Epidermal melanocyte (primary cell): ENCODE measurements around the gene COA3.

Source experiments
- DNase-seq: peaks from one replicate; pipeline ENCODE4 v3.0.0; 2011; ENCODE audit warnings: low spot score; ENCODE audit not compliant: insufficient read length

Gene COA3

DNA sequence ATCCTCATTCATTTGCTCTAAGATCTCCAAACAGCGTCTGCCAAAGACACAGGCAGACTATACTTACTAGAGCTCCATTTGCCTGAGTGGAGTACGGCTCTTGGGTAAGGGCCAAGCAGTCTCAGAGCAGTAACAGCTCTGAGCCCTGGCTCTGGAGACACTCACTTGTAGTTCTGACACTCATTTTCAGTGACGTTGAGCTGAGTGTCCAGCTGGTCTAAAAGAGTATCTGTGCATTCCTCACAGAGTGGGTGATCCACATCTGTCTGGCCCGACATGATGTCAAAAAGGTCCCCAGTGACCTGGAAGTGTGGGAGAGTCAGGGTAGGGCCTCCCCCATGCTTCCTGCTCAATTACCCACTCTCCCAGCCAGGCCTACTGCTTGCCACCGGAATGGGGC, 19.9 kb upstream of the COA3 start:
- DNase-seq = no peak

DNA sequence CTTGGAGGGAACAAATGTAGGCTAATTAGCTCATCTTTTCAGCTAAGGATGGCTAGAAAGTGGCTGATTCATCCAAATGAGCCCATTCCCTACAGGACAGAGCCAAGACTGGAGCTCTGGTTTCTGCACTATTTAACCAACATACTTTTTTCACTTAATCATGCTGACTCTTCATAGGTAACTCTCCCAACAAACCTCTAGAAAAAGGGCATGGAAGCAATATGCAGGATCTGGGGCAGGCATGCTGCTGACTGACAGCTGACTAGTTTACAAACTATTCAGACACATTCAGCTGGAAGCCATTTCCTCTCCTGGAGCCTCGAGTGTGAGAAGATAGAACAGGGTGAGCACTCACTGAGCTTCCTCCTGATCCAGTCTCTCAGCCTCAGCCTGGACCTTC, 19.4 kb upstream of the COA3 start:
- no peak for DNase-seq

DNA sequence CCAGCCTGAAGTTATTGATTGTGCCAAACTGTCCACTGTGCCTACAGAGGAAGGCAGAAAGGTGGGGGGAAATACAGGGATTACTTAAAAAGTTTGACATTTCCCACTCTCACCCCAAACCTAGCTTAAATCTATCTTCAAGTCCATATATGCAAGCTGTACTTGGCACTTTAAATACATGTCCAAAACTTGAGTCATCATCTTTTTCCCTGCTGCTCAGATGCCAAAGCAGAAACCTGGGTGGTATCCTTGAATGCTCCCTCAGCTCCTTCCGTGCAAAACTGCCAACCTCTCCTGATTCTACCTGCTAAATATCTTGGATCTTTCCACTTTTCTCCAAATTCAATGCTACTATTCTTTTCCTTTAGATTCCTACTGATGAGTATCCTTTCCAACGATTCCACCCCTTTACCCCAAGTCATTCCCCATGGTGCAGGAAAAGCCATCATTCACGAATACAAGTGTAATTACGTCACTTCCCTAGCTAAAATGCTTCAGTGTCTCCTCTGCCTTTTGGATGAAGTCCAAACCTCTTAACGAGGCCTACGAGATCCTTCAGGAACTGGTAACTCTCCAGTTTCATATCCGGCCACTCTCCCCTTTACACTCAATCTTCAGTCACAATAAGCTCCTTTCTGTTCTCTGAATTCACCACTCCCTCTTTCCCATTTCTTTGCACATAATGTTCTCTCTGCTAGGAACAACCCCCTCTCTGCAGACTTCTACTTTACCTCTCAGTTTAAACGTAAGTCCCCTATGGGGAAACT, 16.3 kb upstream of the COA3 start:
- DNase-seq = peak; percentile 76

DNA sequence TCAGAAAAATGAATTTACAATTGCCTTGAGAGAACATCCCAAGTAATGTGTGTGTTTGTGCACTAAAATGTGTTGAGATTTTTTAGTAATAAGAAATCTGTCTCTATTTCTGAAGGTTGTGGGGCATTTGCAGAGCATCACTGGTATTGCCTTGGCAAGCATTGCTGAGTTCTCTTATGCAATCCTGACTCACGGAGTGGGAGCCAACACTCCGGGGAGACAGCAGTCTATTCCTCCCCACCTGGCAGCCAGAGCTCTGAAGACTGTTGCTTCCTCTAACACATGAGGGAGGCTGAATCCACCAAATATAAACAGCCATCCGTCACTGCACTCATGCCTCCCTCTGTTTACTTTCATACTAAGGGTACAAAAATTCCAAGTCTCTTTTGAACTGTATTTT, 10.7 kb upstream of the COA3 start:
- DNase-seq = no peak

DNA sequence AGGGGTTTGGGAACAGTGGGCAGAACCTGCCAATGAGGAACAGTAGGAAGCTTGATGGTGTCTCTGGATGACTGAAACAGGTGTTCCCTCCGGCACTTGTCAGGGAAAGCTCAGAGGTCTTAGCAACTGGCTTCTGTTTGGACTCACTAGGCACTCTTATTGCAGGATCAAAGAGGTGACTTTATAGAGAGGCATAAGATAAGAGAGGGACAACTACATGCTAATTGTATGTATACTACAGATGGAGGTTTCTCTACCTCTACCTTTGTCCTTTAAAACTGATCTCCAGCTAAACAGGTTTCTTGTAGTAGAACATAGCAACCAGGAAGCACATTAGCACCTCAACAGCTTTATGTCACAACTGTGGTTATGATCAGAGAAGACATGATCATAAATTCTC, 7.7 kb upstream of the COA3 start:
- DNase-seq = no peak

DNA sequence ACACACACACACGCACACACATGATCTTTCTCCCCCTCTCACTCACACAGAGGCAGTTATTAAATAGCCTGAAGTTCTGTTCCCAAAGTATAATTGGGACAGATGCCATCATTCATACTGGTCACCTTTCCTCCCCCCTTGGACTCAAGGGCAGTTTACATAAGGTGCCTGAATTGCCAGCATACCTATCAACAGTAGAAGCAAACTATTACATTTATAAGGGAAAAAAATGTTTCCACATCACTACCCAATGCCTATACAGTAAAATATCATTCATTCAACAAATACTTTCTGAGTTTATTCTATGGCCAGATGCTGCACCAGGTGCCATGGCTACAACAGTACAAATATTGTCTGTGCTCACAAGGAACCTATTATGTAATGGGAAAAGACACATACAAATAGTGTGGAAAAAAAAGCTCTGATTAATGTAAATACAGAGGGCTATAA, 6.4 kb upstream of the COA3 start:
- DNase-seq = no peak

DNA sequence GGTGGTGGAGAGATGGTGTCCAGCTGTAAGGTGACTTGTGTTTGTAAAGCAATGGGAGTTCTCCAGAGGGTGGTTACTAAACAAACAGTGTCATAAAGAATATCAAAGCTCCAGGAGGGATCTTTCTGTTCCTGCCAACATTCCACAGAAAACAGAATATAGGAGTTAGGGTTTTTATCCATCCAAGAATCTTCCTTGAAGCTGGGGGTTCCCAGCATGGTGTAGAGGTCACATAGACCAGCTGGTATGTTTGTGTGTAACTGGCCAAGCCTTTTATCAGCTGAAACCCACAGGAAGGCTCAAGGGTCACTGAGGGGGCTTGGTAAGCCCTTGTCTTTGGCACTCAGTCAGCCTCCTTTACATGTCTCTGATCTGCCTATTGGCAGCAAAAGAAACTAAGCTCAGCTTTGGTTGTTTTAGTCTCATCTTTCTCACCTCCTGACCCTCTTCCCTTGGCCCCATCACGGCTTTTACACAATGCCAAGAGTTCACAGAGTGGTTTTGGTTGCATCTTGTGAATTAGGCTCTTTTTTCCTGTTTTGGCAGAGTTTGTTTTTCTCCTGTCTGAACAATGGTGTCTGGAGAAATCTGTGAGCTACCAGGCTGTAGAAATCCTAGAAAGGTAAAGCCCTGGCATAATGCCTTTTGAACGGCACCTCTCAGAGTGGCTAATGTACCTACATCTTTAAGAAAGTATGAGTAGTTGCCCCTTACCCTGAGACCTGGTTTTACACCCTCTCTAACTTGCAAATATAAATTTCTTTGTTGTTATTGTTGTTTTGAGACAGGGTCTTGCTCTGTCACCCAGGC, 4.8 kb upstream of the COA3 start:
- no peak for DNase-seq

DNA sequence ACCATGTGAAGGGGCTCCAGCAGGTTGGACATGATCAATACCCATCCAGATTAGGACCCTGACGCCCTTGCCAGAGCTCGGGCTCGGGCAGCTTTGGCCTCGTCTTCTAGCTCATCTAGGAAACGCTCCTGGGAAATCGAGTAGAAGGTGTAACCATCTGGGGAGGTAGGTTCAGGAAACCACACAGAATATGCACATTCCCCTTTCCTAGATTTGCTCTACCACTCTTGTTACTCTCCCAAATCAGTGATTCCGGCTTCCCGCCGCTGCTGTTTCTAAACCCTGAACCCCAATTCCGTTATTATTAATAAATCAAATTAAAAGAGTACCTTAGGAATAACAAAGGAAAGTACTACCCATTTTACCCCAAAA, 507 bp downstream of the COA3 start:
- no peak for DNase-seq

DNA sequence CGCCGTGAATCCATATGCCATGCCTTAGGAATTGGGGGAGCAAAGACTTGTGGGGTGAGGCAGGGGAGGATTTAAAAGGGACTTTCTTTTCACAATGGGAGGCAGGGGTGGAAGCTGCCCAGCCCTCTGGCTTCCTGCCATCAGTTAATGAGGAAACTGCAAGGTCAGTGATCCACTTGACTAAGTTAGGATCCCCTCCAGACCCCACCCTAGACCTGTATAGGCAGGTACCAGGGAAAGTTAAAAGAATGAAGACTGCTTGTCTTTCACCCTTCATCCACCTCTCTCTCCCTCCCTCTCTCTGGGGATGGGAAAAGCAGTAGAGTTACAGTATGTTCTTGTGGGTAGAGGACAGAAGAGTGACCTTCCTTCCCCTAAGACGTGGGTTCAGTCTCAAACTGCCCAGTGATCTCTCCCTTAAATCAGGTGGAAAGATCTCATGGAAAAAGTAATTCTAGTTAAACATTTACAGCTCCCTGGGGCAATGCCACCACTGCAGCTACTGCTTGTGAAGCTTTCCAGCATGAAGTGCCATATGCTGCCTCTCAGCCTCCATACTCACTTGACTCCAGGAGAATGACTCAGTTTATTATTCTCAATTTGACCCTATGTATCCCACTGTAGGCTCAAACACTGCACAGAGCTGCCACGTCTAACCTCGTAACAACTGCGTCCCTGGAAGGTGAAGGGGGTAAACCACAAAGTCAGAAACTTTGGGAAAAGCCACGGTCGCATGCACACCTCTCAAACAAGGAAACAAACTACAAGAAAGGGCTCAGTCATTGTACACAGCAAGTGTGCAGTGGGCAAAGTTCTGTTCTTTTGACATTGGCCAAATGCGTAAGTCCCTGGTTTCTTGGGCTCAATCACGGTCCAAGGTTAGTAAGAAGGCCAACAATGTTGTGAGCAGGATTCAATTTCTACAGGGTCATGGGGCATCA, 1.2 kb downstream of the COA3 start:
- DNase-seq = no peak

DNA sequence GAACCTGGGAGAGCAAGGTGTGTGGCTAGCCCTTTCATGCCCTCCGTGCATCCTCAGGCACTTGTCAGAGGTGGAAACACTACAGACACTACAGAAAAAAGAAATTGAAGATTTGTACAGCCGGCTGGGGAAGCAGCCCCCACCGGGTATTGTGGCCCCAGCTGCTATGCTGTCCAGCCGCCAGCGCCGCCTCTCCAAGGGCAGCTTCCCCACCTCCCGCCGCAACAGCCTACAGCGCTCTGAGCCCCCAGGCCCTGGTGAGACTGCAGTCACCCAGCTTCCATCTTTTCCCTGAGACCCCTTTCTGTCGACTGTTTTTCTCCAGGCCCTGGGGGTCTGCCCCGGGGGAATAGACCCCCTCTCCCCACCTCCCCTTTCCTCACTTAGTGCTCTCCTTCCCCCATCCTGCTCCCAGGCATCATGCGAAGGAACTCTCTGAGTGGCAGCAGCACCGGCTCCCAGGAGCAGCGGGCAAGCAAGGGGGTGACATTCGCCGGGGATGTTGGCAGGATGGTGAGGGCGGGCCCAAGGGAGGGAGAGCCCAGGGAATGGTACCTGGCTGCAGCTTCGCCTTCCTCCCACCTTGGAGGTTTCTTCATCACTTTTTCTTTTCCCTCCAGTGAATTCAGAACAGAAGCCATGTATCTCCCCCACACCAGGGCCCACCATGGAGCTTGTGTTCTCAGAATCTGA, 2.3 kb downstream of the COA3 start:
- no peak for DNase-seq

DNA sequence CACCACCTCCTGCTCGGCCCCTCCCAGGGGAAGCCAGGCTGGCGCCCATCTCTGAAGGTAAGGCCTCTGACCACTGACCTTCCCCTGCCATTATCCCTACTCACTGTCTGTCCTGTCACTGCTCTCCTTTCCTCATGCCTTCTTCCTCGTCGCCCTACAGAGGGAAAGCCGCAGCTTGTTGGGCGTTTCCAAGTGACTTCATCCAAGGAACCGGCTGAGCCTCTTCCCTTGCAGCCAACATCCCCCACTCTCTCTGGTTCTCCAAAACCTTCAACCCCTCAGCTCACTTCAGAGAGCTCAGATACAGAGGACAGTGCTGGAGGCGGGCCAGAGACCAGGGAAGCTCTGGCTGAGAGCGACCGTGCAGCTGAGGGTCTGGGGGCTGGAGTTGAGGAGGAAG, 3.0 kb downstream of the COA3 start:
- no peak for DNase-seq

DNA sequence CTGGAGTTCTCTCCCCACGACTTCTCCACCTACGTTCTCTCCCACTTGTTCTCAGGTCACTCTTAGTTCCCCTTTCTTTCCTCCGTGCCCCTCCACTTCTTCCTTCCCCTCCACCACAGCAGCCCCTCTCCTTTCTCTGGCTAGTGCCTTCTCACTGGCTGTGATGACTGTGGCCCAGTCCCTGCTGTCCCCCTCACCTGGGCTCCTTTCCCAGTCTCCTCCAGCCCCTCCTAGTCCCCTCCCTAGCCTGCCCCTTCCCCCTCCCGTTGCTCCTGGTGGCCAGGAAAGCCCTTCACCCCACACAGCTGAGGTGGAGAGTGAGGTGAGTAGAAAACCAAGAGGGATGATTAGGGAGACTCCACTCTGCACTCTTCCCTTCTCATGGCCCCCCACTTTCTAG, 3.4 kb downstream of the COA3 start:
- no peak for DNase-seq

DNA sequence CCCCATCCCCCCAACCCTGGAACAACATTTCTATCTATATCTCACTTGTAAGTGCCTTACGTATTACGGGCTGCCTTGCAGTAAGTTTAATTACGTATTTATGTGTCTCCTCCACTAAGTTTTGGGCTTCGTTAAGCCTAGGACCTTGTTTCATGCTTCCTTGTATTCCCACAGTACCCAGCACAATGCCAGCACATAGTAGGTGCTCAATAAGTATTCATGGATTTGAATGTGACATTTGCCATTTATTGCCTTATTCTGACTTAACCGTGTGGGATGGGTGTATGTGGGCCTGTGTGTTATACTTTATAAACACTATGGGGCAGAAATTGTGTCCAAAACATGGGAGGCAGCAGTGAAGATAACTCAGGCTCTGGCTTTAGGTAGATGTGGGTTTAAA, 6.0 kb downstream of the COA3 start:
- DNase-seq = no peak

DNA sequence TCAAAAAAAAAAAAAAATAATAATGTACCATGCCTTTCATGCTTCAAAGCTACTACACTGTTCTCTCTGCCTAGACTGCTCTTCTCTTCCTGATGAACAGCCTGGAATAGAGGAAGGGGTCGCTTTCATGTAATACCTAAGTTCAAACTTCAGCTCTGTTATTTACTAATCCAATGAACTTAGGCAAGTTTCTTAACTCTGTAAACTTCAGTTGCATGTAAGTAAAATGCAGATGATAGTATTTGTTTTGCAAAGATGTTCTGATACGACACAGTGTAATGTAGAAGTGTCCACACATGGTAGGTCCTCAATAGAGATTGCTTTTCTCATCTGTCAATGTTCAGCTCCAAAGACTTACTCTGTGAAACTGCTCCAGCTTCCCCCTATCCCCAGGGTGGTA, 6.6 kb downstream of the COA3 start:
- DNase-seq = no peak

DNA sequence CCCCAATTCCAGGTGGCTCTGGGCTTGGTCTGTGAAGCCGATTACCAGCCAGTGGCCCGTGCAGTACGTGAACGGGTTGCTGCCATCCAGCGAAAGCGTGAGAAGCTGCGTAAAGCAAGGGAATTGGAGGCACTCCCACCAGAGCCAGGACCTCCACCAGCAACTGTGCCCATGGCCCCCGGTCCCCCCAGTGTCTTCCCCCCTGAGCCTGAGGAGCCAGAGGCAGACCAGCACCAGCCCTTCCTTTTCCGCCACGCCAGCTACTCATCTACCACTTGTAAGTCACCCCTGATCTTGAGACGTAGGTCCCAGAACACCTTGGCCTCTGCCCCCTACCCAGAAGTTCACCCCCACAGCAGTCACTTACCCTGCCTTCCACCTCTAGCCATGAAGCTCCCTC, 11.2 kb downstream of the COA3 start:
- DNase-seq = no peak

DNA sequence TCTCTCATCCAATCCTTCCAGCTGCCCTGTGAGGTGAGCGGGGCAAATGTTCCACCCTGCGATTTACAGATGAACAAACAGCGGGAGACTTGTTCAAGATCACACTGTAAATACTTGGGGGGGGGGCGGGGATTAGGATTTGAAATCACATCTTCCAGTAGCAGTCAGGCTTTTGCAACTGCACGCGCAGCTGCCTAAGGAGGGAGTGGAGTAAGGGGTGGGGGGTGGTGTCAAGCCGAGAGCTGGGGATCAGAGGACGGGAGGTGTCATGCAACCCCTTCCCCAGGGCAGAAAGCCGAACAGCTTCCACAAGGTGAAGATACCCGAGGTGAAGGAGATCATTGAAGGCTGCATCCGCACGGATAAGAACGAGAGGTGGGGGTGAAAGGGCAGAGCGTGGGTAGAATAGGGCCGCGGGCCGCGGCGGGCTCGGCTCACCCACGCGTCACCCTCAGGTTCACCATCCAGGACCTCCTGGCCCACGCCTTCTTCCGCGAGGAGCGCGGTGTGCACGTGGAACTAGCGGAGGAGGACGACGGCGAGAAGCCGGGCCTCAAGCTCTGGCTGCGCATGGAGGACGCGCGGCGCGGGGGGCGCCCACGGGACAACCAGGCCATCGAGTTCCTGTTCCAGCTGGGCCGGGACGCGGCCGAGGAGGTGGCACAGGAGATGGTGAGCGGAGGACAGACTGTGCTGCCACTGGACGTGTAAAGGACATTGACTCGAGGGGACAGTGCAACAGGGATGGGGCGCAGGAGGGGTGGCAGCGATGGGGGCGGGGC, 13.5 kb downstream of the COA3 start:
- DNase-seq = no peak

DNA sequence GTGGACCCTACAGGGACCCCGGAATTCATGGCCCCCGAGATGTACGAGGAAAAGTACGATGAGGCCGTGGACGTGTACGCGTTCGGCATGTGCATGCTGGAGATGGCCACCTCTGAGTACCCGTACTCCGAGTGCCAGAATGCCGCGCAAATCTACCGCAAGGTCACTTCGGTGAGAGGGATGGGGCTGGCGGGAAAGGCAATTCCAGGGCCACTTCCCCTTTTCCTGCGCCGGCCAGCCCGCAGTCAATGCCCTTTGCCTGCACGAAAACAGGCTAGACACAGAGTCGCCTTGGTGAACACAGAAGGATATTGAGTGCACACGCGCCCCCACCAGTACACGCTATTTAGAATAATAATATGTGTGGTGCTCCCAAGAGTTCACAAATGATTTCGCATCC, 14.1 kb downstream of the COA3 start:
- no peak for DNase-seq

DNA sequence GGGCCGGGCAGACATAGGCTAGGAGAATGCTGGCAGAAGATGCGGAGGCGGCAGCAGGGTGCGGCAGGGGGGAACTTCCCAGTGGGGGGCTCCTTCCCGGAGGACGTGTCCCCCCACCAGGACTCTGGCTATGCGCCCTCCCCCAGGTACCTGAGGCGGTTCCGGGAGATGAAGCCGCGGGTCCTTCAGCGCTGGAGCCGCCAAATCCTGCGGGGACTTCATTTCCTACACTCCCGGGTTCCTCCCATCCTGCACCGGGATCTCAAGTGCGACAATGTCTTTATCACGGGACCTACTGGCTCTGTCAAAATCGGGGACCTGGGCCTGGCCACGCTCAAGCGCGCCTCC, 14.7 kb downstream of the COA3 start:
- DNase-seq = no peak

DNA sequence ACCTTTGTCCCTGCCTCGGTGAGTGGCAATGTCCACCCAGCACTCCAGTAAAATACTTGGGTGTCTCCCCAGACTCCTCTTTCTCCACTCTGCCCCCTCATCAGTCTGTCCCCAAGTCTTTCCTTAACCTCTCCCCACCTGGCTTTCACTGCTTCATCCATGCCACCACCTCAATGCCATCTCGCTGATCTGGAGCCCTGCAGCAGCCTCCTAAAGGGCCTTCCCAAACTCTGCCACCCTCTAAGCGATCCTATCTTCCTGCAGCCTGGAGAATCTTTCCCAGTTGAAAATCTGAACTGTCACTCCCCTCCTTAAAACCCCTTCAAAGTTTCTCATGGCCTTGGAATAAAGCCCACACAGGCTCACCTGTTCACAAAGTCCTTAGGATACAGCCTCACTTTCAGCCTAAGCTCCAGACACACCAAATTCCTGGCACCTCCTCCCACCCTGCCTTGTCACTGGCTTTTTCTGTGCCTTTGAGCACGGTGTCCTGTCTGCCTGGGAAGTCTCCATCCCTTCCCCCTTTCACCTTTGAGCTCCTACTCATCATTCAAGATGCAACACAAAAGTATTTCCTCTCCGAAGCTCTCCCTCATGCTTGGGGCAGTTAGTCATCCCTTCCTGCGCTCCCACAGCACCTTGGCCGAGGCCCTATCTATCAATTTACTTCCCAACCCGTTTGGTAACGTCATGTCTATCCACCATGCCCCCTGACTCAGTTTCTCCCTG, 15.3 kb downstream of the COA3 start:
- DNase-seq = no peak
